ENCODE measurements around the gene PSD2. TPM values are rescaled to one million over a fixed set of nuclear protein-coding genes. Genes with fewer than 3 reads are reported as not detected.
"Not testable (repeated sequence)": the region's sequence is repeated elsewhere in the genome, so short reads cannot be mapped to it uniquely, and the experiment has no call there.

PSD2 gene
- total RNA-seq, 1 experiment from 2014 or later = 0.22 TPM

DNA sequence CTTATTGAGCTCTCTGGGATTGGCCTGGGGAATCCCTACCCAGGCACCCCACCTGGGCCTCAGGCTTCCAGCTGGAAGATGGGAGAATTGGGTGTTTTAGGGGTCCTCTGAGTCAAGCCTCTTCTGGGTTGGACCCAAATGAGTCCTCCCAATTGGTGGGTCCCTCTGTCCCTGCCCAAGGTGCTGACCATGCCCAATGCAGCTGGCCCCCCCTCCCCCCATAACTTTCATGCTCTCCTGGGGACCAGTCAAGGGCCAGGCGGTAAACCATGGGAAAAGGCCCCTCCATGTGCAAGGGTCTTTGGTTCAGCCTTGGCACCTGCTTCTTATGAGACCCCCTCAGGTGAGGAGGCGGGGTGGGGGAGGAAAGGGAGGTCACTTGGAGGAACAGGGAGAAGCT lies 3.4 kb upstream of the PSD2 start:
- no peak overlapping the region for H2BK12ac ChIP-seq (ENCODE audit: insufficient read length, low read depth, low read length)
- no peak overlapping the region for H3K23ac ChIP-seq (ENCODE audit: insufficient read length, low read depth, low read length)
- no peak overlapping the region for H3K27ac ChIP-seq (ENCODE audit: insufficient read length, low read depth, low read length)
- H2BK120ac ChIP-seq (ENCODE audit: low read depth, low read length, poor library complexity, severe bottlenecking) = no peak overlapping the region
- Mint-ChIP-seq H3K9me3 (no peaks in the 10 kb centered on the region; a peak in 1 of 5 replicates), H3K27me3 (ENCODE audit: low read depth) (peaks cover 88% of the 10 kb centered on the region), H3K4me3 (no peak overlapping the region), H3K4me1 (peaks cover 11 to 14% of the 10 kb centered on the region in 2 experiments), H3K27ac (no peak overlapping the region; a peak in 1 of 7 replicates), H3K36me3 (ENCODE audit: insufficient read depth in 1 of 3, low read depth in 3 of 3) (no peaks in the 10 kb centered on the region; a peak in 1 of 7 replicates)
- H3K79me1 ChIP-seq (ENCODE audit: insufficient read depth, low read depth, low read length, poor library complexity, severe bottlenecking) = no peaks in the 10 kb centered on the region
- no peak overlapping the region for H2BK15ac ChIP-seq (ENCODE audit: low read depth, low read length)
- no peaks in the 10 kb centered on the region for H3K79me2 ChIP-seq (ENCODE audit: insufficient read depth, low read length)
- H3T11ph ChIP-seq (ENCODE audit: low read length) = no peak overlapping the region
- no peak overlapping the region for H2AFZ ChIP-seq (ENCODE audit: low read length)
- no peak overlapping the region for H2AK5ac ChIP-seq (ENCODE audit: insufficient read length, low read length)
- no peak overlapping the region for H3K4me2 ChIP-seq (ENCODE audit: insufficient read depth, insufficient read length, low read length)
- no peaks in the 10 kb centered on the region for H3K4me1 ChIP-seq (ENCODE audit: insufficient read depth, low read length)
- no peak overlapping the region for H2BK20ac ChIP-seq (ENCODE audit: low read depth, low read length, poor library complexity, severe bottlenecking)
- no peaks in the 10 kb centered on the region for H3K9me3 ChIP-seq (ENCODE audit: control insufficient read depth, low read depth, low read length)
- no peak overlapping the region for H3K14ac ChIP-seq (ENCODE audit: insufficient read depth, low read length)
- H3K56ac ChIP-seq (ENCODE audit: insufficient read length, low read depth, low read length) = no peak overlapping the region
- H3K27me3 ChIP-seq (ENCODE audit: insufficient read depth, low read length) = peaks cover 33% of the 10 kb centered on the region
- peaks cover 4% of the 10 kb centered on the region for H4K20me1 ChIP-seq (ENCODE audit: control insufficient read depth, insufficient read depth, insufficient read length)
- TF ChIP-seq, protein P1, sequence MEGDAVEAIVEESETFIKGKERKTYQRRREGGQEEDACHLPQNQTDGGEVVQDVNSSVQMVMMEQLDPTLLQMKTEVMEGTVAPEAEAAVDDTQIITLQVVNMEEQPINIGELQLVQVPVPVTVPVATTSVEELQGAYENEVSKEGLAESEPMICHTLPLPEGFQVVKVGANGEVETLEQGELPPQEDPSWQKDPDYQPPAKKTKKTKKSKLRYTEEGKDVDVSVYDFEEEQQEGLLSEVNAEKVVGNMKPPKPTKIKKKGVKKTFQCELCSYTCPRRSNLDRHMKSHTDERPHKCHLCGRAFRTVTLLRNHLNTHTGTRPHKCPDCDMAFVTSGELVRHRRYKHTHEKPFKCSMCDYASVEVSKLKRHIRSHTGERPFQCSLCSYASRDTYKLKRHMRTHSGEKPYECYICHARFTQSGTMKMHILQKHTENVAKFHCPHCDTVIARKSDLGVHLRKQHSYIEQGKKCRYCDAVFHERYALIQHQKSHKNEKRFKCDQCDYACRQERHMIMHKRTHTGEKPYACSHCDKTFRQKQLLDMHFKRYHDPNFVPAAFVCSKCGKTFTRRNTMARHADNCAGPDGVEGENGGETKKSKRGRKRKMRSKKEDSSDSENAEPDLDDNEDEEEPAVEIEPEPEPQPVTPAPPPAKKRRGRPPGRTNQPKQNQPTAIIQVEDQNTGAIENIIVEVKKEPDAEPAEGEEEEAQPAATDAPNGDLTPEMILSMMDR (conservative IDR thresholded peaks at IDR 0.05) = no peak
- H3K23me2 ChIP-seq (ENCODE audit: insufficient read length, low read depth, low read length, poor library complexity, severe bottlenecking) = peaks cover 9% of the 10 kb centered on the region
- WGBS (ENCODE audit: extremely low coverage, insufficient read length, low lambda C conversion rate) = no CpG with 5 or more reads among the region's 2 CpGs
- no peak overlapping the region for H3K9ac ChIP-seq (ENCODE audit: extremely low read depth, insufficient read length, low read length)
- H3K4ac ChIP-seq (ENCODE audit: low read depth, low read length) = no peak overlapping the region
- no peak overlapping the region for H3K18ac ChIP-seq (ENCODE audit: insufficient read length, low read depth, low read length)
- no peak for DNase-seq
- no peak overlapping the region for H4K5ac ChIP-seq (ENCODE audit: insufficient read length, low read depth, low read length)
- H2BK5ac ChIP-seq (ENCODE audit: insufficient read length, low read length) = no peak overlapping the region
- H4K91ac ChIP-seq (ENCODE audit: insufficient read length, low read depth, low read length) = no peak overlapping the region
- no peak overlapping the region for H4K8ac ChIP-seq (replicated peaks; ENCODE audit: insufficient read length, low read depth, low read length)

DNA sequence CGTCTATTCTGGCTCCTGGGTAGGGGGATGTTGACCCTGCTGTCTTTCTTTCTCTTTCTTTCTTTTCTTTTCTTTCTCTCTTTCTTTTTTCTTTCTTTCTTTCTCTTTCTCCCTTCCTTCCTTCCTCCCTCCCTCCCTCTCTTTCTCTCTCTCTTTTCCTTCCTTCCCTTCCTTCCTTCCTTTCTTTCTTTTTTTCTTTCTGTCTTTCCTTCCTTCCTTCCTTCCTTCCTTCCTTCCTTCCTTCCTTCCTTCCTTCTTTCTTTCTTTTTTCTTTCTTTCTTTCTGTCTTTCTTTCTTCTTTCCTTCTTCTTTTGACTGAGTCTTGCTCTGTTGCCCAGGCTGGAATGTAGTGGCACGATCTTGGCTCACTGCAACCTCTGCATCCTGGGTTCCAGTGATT lies 3.0 kb upstream of the PSD2 start:
- not testable (repeated sequence) for H3K36me3 Mint-ChIP-seq (ENCODE audit: insufficient read depth in 1 of 3, low read depth in 3 of 3); H4K8ac ChIP-seq (replicated peaks; ENCODE audit: insufficient read length, low read depth, low read length); H3K9ac ChIP-seq (ENCODE audit: extremely low read depth, insufficient read length, low read length); H3T11ph ChIP-seq (ENCODE audit: low read length); H3K27ac Mint-ChIP-seq; H2BK5ac ChIP-seq (ENCODE audit: insufficient read length, low read length); H2BK20ac ChIP-seq (ENCODE audit: low read depth, low read length, poor library complexity, severe bottlenecking); H3K79me2 ChIP-seq (ENCODE audit: insufficient read depth, low read length); H3K27ac ChIP-seq (ENCODE audit: insufficient read length, low read depth, low read length); H4K20me1 ChIP-seq (ENCODE audit: control insufficient read depth, insufficient read depth, insufficient read length); H3K23ac ChIP-seq (ENCODE audit: insufficient read length, low read depth, low read length); H3K9me3 Mint-ChIP-seq; H4K5ac ChIP-seq (ENCODE audit: insufficient read length, low read depth, low read length); H4K91ac ChIP-seq (ENCODE audit: insufficient read length, low read depth, low read length); DNase-seq; H3K14ac ChIP-seq (ENCODE audit: insufficient read depth, low read length); H3K4me3 Mint-ChIP-seq; H2AK5ac ChIP-seq (ENCODE audit: insufficient read length, low read length); H2BK12ac ChIP-seq (ENCODE audit: insufficient read length, low read depth, low read length); H3K23me2 ChIP-seq (ENCODE audit: insufficient read length, low read depth, low read length, poor library complexity, severe bottlenecking); H2BK15ac ChIP-seq (ENCODE audit: low read depth, low read length); H3K4ac ChIP-seq (ENCODE audit: low read depth, low read length); H2AFZ ChIP-seq (ENCODE audit: low read length); H3K79me1 ChIP-seq (ENCODE audit: insufficient read depth, low read depth, low read length, poor library complexity, severe bottlenecking); H3K4me1 ChIP-seq (ENCODE audit: insufficient read depth, low read length); H3K18ac ChIP-seq (ENCODE audit: insufficient read length, low read depth, low read length); H3K56ac ChIP-seq (ENCODE audit: insufficient read length, low read depth, low read length); H3K9me3 ChIP-seq (ENCODE audit: control insufficient read depth, low read depth, low read length); H3K4me2 ChIP-seq (ENCODE audit: insufficient read depth, insufficient read length, low read length); H2BK120ac ChIP-seq (ENCODE audit: low read depth, low read length, poor library complexity, severe bottlenecking)
- Mint-ChIP-seq H3K4me1 (peaks cover 11 to 13% of the 10 kb centered on the region in 2 experiments), H3K27me3 (ENCODE audit: low read depth) (peaks cover 90% of the 10 kb centered on the region)
- peaks cover 37% of the 10 kb centered on the region for H3K27me3 ChIP-seq (ENCODE audit: insufficient read depth, low read length)
- no CpG with 5 or more reads among the region's 2 CpGs for WGBS (ENCODE audit: extremely low coverage, insufficient read length, low lambda C conversion rate)

All from H9 (cell line).